Upper lobe of right lung (tissue), 1 donor: ENCODE measurements around the gene RHOJ. TPM values are rescaled to one million over a fixed set of nuclear protein-coding genes. Genes with fewer than 3 reads are reported as not detected.
"Not testable (repeated sequence)": the region's sequence is repeated elsewhere in the genome, so short reads cannot be mapped to it uniquely, and the experiment has no call there.

ENCODE experiments used
- ATAC-seq: fragments of 200-7000 bp; cut with Tn5 transposase; one replicate; pipeline ENCODE4 v1.9.1; 2020; ENCODE audit warnings: mild to moderate bottlenecking, moderate library complexity
- DNase-seq: peaks from one replicate; pipeline ENCODE4 v3.0.0-alpha.2; 2020
- H3K27ac ChIP-seq: fragments of 200-600 bp; one replicate; pipeline ENCODE4 v1.8.0; 2022
- H3K27me3 ChIP-seq: fragments of 200-600 bp; one replicate; pipeline ENCODE4 v1.8.0; 2022; ENCODE audit warnings: mild to moderate bottlenecking
- H3K36me3 ChIP-seq: fragments of 200-600 bp; one replicate; pipeline ENCODE4 v1.8.0; 2022
- H3K4me1 ChIP-seq: fragments of 200-600 bp; one replicate; pipeline ENCODE4 v1.8.0; 2022
- H3K4me3 ChIP-seq: fragments of 200-600 bp; one replicate; pipeline ENCODE4 v1.8.0; 2022; ENCODE audit warnings: mild to moderate bottlenecking
- H3K9me3 ChIP-seq: fragments of 200-600 bp; one replicate; pipeline ENCODE4 v1.8.0; 2022
- intact Hi-C: fragments of 100-400 bp; cut with DNase I; formaldehyde crosslinking; loops from one replicate; pipeline ENCODE4 v1.11.0; 2022
- total RNA-seq: library from RNA; stranded (reverse); fragmentation: NEBNext Ultra II Directional; extraction: Animal tissue kit (Norgen Biotek cat#: 25700); gene quantifications from one replicate; pipeline ENCODE4 v1.2.1, GENCODE V29; 2021
- TF ChIP-seq, protein P1 (sequence below): fragments of 200-600 bp; IDR thresholded peaks from one replicate; pipeline ENCODE4 v1.8.0; 2022; ENCODE audit warnings: antibody characterized with exemption
- donor health status: DM: no; HTN: yes; CAD: no; lungs with severe emphysema.

RHOJ gene
- total RNA-seq, 1 donor from 2014 or later = 38.6 TPM

DNA sequence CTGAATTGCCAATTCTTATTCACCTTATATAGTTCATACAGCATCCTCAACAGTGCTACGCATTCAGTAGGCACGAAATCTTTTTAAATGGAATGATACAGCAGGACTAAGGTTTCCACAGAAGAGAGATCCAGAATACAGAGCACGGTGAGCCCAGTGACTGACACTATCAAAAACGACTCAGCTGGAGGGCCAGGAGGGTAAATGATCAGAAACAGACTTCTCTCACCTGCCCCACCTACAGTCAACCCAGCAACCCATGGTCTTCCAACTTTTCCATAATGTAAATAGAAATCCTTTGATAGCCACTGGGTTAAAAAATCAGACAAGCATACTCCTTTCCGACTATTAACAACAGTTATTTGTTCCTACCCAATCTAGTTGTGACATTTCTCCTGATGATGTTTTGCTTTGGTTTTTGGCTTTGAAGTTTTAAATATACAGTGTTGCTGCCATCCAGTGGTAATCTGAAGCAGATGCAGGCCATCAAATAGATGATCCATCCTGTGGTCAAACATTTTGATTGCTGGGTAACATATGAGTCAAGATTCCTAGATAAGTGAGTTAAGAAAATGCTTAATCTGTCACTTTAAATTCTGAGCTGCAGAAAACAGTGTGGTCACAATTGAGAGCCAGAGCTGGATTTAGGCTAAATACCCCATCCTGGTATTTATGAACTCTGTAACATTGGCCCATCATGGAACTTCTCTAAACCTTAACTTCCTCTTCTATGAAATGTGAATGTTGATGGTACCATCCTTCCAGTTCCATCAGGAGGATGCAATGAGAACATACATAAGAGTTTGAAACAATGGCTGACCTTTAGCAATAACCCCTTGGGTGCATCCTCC, 72.5 kb downstream of the RHOJ start:
- Histone ChIP-seq H3K9me3 (no peaks in the 10 kb centered on the region), H3K27me3 (no peaks in the 10 kb centered on the region), H3K4me1 (peaks cover 7% of the 10 kb centered on the region), H3K36me3 (no peaks in the 10 kb centered on the region), H3K4me3 (no peak overlapping the region), H3K27ac (no peak overlapping the region)
- peak; percentile 58 for ATAC-seq
- TF ChIP-seq, protein P1, sequence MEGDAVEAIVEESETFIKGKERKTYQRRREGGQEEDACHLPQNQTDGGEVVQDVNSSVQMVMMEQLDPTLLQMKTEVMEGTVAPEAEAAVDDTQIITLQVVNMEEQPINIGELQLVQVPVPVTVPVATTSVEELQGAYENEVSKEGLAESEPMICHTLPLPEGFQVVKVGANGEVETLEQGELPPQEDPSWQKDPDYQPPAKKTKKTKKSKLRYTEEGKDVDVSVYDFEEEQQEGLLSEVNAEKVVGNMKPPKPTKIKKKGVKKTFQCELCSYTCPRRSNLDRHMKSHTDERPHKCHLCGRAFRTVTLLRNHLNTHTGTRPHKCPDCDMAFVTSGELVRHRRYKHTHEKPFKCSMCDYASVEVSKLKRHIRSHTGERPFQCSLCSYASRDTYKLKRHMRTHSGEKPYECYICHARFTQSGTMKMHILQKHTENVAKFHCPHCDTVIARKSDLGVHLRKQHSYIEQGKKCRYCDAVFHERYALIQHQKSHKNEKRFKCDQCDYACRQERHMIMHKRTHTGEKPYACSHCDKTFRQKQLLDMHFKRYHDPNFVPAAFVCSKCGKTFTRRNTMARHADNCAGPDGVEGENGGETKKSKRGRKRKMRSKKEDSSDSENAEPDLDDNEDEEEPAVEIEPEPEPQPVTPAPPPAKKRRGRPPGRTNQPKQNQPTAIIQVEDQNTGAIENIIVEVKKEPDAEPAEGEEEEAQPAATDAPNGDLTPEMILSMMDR = peak; percentile 76
- intact Hi-C loops = loop anchor here (5.0 kb wide), 1 partner anchor 99 kb away; no protein-coding TSS in a partner anchor
- DNase-seq = no peak

DNA sequence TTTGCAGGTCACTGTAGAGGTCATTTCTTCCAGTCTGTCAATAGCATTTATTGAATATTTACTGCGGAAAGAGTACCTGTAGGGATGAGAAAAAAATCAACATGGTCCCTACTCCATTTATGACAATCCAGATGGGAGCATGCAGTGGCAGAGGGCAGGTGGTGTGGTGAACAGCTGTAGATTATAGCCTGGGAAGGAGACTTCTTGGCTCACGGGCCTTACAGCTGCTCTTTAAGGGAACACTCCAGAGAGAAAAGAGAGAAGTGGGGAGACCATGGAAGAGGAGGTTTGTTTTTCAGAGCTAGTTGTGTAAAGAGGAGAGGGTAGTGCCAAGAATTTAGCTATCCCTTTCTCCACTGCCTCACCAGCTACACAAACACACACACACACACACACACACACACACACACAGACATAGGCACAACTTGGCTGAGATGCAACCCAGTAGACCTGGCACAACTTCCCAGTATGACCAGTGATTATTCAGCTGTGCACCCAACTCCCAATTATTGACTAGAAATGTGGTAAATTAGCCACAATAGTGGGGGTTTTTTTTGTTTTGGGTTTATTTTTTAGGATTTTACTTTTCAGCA, 73.4 kb downstream of the RHOJ start:
- Histone ChIP-seq H3K4me3 (no peak overlapping the region), H3K9me3 (no peaks in the 10 kb centered on the region), H3K27ac (no peak overlapping the region), H3K27me3 (no peaks in the 10 kb centered on the region), H3K4me1 (peaks cover 7% of the 10 kb centered on the region), H3K36me3 (no peaks in the 10 kb centered on the region)
- TF ChIP-seq, protein P1 = no peak
- ATAC-seq (no peak), DNase-seq (no peak)
- intact Hi-C loops = loop anchor here (5.0 kb wide), 1 partner anchor 100 kb away; no protein-coding TSS in a partner anchor

DNA sequence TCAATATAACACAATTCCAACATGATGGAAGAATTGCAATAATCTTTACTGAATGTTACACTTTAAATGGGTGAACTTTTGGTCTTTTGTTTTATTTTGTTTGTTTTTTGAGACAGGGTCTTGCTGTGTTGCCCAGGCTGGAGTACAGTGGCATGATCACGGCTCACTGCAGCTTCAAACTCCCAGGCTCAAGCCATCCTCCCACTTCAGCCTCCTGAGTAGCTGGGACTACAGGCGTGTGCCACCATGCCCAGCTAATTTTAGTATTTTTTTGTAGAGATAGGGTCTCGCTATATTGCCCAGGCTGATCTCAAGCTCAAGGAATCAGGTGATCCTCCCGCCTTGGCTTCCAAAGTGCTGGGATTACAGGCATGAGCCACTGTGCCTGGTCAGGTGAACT, 75.7 kb downstream of the RHOJ start:
- ATAC-seq, H3K36me3 ChIP-seq, H3K27me3 ChIP-seq, H3K9me3 ChIP-seq, H3K27ac ChIP-seq, H3K4me1 ChIP-seq, H3K4me3 ChIP-seq, DNase-seq: not testable (repeated sequence)
- intact Hi-C loops = loop anchor here (5.0 kb wide), 1 partner anchor 103 kb away; no protein-coding TSS in a partner anchor

DNA sequence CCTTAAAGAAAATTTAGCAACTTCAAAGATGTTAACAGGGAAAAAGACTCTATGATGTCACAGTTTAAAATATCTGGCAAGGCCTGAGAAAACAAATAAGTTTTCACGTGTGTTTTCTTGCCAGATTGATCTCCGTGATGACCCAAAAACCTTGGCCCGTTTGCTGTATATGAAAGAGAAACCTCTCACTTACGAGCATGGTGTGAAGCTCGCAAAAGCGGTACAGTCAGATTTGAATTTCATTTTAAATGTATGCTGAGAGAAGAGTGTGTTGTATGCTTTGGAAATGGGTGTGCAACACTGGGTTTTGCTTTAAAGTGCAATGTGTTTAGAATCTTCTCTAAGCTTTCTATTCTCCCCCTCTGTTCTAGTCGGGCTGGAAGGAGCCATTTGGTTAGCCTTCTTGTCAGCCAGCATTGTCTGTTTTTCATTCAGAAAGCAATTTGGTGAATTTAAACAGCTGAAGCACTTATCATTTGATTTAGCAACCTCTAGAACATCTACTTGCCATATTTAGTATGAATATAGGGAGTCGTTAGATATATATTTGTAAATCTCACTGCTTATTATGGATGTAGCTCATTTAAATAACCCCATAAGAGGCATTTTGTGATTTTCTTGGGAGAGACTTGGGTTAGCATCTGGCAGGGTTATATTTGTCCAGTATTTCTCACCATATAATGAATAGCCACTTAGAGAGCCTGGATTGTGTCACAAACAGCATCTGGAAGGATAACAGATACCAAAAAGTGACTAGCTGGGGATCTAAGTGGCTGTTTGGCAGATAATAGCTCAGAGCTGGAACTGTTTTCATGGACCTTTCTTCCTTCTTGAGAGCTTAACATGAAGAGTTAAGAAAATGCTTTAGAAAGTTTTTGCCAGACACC, 79.0 kb downstream of the RHOJ start:
- Histone ChIP-seq H3K4me1 (peaks cover 7% of the 10 kb centered on the region), H3K9me3 (no peaks in the 10 kb centered on the region), H3K27me3 (no peaks in the 10 kb centered on the region), H3K4me3 (no peak overlapping the region), H3K27ac (peak overlapping the region; percentile 3), H3K36me3 (no peaks in the 10 kb centered on the region)
- ATAC-seq (no peak), DNase-seq (no peak)
- intact Hi-C loops = no loop called here
- TF ChIP-seq, protein P1 = no peak

DNA sequence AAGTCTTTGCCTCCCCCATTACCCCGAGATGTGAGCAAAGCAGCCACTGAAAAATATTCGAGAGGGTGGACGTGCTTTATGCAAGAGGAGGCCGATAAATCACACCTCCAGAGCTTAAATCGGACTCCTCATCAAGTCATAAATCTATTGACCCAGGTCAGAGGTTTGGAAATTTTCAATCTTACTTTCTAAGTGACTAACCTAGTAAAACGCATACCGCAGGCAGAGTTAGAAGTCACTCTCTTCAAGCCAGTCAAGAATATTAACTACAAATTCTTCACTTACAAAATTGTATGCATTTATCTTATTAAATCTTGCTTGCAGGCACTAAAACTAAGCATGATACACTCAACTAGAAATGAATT, 79.6 kb downstream of the RHOJ start:
- TF ChIP-seq, protein P1 = no peak
- H3K9me3 ChIP-seq = no peaks in the 10 kb centered on the region
- no peak for ATAC-seq
- H3K27ac ChIP-seq = no peak overlapping the region
- H3K4me1 ChIP-seq = peaks cover 7% of the 10 kb centered on the region
- intact Hi-C loops = no loop called here
- DNase-seq = no peak
- no peaks in the 10 kb centered on the region for H3K36me3 ChIP-seq
- H3K4me3 ChIP-seq = no peak overlapping the region
- H3K27me3 ChIP-seq = no peaks in the 10 kb centered on the region
